HEK293 (cell line): ENCODE measurements around the gene OVOL1.

Experiments
- ATF2 ChIP-seq: fragments of 450-650 bp; formaldehyde crosslinking; IDR thresholded peaks from 2 replicates; pipeline ENCODE4 v1.5.1; 2016; ENCODE audit warnings: missing biosample characterization, missing genetic modification characterization, low read depth
- SP2 ChIP-seq: fragments of 450-650 bp; formaldehyde crosslinking; IDR thresholded peaks from 2 replicates; pipeline ENCODE4 v1.5.1; 2016; ENCODE audit warnings: missing biosample characterization, missing genetic modification characterization
- ZNF274 ChIP-seq, 2 experiments: fragments of 200-500 bp in 1 of 2; fragments of 450-650 bp in 1 of 2; sonication (Bioruptor generic) in 1 of 2; formaldehyde crosslinking in 1 of 2; IDR thresholded peaks; 2 replicates each; pipeline versions ENCODE4 v1.5.1 to v1.6.1; 2014 to 2016; ENCODE audit warnings: borderline replicate concordance in 1 of 2, inconsistent platforms in 1 of 2, low read length in 1 of 2, missing biosample characterization in 1 of 2, missing genetic modification characterization in 1 of 2
- ZNF433 ChIP-seq: fragments of 450-650 bp; formaldehyde crosslinking; IDR thresholded peaks from 2 replicates; pipeline ENCODE4 v1.5.1; 2016; ENCODE audit warnings: missing biosample characterization, missing genetic modification characterization, low read depth
- ZNF560 ChIP-seq: fragments of 450-650 bp; formaldehyde crosslinking; IDR thresholded peaks from 2 replicates; pipeline ENCODE4 v1.5.1; 2017; ENCODE audit warnings: missing biosample characterization, missing genetic modification characterization, borderline replicate concordance
- ZNF585B ChIP-seq: fragments of 450-650 bp; formaldehyde crosslinking; IDR thresholded peaks from 2 replicates; pipeline ENCODE4 v1.5.1; 2016; ENCODE audit warnings: missing biosample characterization, missing genetic modification characterization
- ZNF768 ChIP-seq: fragments of 450-650 bp; formaldehyde crosslinking; IDR thresholded peaks from 2 replicates; pipeline ENCODE4 v1.5.1; 2018; ENCODE audit warnings: missing biosample characterization, mild to moderate bottlenecking, missing genetic modification characterization
- ZNF792 ChIP-seq: fragments of 450-650 bp; formaldehyde crosslinking; IDR thresholded peaks from 2 replicates; pipeline ENCODE4 v1.5.1; 2016; ENCODE audit warnings: missing biosample characterization, missing genetic modification characterization
- TF ChIP-seq, protein P1 (sequence below): fragments of 450-650 bp; formaldehyde crosslinking; IDR thresholded peaks from 2 replicates; pipeline ENCODE4 v1.5.1; 2016; ENCODE audit warnings: missing biosample characterization, missing genetic modification characterization
- TF ChIP-seq, protein P2 (sequence below): fragments of 450-650 bp; formaldehyde crosslinking; IDR thresholded peaks from 2 replicates; pipeline ENCODE4 v1.5.1; 2016; ENCODE audit warnings: missing biosample characterization, missing genetic modification characterization
- TF ChIP-seq, protein P3 (sequence below): fragments of 450-650 bp; formaldehyde crosslinking; IDR thresholded peaks from 2 replicates; pipeline ENCODE4 v1.5.1; 2016; ENCODE audit warnings: missing biosample characterization, missing genetic modification characterization

DNA sequence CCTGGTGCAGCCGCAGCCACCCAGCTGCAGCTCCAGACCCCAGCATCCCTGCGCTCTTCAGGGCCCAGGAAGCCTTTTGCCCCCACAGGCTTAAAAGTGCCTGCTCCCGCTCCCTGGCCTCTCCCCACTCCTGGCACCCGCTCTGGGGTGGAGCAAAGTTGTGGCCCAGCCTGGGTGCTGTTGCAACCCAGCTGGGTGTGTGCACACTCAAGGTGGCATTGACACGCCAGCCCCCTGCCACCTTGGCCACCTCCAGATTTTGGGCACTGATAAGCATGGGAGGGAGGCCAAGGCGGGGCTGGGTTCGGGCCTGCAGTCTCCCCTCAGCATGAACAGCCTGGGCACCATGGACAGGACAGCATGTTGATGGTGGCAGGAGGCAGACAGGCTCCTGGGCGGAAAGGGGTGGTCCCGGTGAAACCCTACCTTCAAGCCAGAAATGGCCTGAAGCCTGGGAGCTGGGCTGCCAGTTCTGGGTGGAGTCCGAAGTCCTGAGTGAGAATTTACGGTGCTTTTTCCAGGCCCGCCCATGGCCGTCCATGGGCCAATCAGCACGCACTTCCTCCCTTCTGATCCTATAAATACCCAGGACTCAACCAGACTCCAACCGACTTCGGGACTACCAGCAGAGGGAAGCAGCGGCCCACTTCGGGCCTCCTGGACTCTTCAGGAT, 42.7 kb upstream of the OVOL1 start:
- TF ChIP-seq, protein P1, sequence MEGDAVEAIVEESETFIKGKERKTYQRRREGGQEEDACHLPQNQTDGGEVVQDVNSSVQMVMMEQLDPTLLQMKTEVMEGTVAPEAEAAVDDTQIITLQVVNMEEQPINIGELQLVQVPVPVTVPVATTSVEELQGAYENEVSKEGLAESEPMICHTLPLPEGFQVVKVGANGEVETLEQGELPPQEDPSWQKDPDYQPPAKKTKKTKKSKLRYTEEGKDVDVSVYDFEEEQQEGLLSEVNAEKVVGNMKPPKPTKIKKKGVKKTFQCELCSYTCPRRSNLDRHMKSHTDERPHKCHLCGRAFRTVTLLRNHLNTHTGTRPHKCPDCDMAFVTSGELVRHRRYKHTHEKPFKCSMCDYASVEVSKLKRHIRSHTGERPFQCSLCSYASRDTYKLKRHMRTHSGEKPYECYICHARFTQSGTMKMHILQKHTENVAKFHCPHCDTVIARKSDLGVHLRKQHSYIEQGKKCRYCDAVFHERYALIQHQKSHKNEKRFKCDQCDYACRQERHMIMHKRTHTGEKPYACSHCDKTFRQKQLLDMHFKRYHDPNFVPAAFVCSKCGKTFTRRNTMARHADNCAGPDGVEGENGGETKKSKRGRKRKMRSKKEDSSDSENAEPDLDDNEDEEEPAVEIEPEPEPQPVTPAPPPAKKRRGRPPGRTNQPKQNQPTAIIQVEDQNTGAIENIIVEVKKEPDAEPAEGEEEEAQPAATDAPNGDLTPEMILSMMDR (tag by site-specific recombination) = no peak
- TF ChIP-seq ZNF768 (tag by site-specific recombination) (no peak), ZNF560 (no peak), SP2 (tag by site-specific recombination) (no peak), ZNF792 (tag by site-specific recombination) (no peak), ZNF433 (tag by site-specific recombination) (no peak), ATF2 (tag by site-specific recombination) (no peak), ZNF274 (IDR thresholded peaks at IDR 0.05; ENCODE audit: low read length) (no peak), ZNF274 (tag by site-specific recombination; IDR thresholded peaks at IDR 0.05; ENCODE audit: borderline replicate concordance) (no peak), ZNF585B (no peak)
- TF ChIP-seq, protein P2, sequence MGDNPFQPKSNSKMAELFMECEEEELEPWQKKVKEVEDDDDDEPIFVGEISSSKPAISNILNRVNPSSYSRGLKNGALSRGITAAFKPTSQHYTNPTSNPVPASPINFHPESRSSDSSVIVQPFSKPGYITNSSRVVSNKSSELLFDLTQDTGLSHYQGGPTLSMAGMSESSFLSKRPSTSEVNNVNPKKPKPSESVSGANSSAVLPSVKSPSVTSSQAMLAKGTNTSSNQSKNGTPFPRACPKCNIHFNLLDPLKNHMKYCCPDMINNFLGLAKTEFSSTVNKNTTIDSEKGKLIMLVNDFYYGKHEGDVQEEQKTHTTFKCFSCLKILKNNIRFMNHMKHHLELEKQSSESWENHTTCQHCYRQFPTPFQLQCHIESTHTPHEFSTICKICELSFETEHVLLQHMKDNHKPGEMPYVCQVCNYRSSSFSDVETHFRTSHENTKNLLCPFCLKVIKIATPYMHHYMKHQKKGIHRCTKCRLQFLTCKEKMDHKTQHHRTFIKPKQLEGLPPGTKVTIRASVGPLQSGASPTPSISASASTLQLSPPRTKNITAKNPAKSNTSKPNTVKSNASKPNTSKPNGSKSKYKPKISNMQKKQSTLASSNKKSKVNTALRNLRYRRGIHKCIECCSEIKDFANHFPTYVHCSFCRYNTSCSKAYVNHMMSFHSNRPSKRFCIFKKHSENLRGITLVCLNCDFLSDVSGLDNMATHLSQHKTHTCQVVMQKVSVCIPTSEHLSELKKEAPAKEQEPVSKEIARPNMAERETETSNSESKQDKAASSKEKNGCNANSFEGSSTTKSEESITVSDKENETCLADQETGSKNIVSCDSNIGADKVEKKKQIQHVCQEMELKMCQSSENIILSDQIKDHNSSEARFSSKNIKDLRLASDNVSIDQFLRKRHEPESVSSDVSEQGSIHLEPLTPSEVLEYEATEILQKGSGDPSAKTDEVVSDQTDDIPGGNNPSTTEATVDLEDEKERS (tag by site-specific recombination) = no peak
- TF ChIP-seq, protein P3, sequence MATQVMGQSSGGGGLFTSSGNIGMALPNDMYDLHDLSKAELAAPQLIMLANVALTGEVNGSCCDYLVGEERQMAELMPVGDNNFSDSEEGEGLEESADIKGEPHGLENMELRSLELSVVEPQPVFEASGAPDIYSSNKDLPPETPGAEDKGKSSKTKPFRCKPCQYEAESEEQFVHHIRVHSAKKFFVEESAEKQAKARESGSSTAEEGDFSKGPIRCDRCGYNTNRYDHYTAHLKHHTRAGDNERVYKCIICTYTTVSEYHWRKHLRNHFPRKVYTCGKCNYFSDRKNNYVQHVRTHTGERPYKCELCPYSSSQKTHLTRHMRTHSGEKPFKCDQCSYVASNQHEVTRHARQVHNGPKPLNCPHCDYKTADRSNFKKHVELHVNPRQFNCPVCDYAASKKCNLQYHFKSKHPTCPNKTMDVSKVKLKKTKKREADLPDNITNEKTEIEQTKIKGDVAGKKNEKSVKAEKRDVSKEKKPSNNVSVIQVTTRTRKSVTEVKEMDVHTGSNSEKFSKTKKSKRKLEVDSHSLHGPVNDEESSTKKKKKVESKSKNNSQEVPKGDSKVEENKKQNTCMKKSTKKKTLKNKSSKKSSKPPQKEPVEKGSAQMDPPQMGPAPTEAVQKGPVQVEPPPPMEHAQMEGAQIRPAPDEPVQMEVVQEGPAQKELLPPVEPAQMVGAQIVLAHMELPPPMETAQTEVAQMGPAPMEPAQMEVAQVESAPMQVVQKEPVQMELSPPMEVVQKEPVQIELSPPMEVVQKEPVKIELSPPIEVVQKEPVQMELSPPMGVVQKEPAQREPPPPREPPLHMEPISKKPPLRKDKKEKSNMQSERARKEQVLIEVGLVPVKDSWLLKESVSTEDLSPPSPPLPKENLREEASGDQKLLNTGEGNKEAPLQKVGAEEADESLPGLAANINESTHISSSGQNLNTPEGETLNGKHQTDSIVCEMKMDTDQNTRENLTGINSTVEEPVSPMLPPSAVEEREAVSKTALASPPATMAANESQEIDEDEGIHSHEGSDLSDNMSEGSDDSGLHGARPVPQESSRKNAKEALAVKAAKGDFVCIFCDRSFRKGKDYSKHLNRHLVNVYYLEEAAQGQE (tag by site-specific recombination) = no peak
